K562 (cell line): Measurements from ENCODE around the gene VAC14. TPM values are rescaled to one million over a fixed set of nuclear protein-coding genes. Genes with fewer than 3 reads are reported as not detected.

Experiments
- ATF1 ChIP-seq, 2 experiments: fragments of 450-650 bp in 1 of 2; IDR thresholded peaks; 2 replicates each; pipeline ENCODE4 v1.6.1; 2016; ENCODE audit warnings: missing compliant biosample characterization in 1 of 2, missing genetic modification characterization in 1 of 2
- DPF2 ChIP-seq: fragments of 450-650 bp; IDR thresholded peaks from 2 replicates; pipeline ENCODE4 v1.6.1; 2016
- ELF4 ChIP-seq: fragments of 450-650 bp; formaldehyde crosslinking; IDR thresholded peaks from 2 replicates; pipeline ENCODE4 v1.4.0; 2022; ENCODE audit warnings: missing genetic modification characterization
- EZH2 ChIP-seq: IDR thresholded peaks from 2 replicates; pipeline ENCODE4 v1.6.1; 2012; ENCODE audit warnings: low read depth, mild to moderate bottlenecking, inconsistent platforms, low read length, borderline replicate concordance
- GABPB1 ChIP-seq: sonication (generic); formaldehyde crosslinking; IDR thresholded peaks from 2 replicates; pipeline ENCODE4 v1.8.0; 2022; ENCODE audit warnings: mild to moderate bottlenecking, missing genetic modification reagents
- MAZ ChIP-seq, 2 experiments: fragments of 450-650 bp in 1 of 2; sonication (generic) in 1 of 2; formaldehyde crosslinking; IDR thresholded peaks in 1 of 2; conservative IDR thresholded peaks in 1 of 2; 2 replicates each; pipeline versions ENCODE4 v1.4.0 to v1.5.0; 2020; ENCODE audit warnings: mild to moderate bottlenecking in 1 of 2, missing genetic modification reagents in 1 of 2
- MTA1 ChIP-seq: fragments of 450-650 bp; IDR thresholded peaks from 2 replicates; pipeline ENCODE4 v1.6.1; 2017; ENCODE audit warnings: borderline replicate concordance
- MTA3 ChIP-seq: fragments of 450-650 bp; formaldehyde crosslinking; IDR thresholded peaks from 2 replicates; pipeline ENCODE4 v1.6.1; 2017; ENCODE audit warnings: mild to moderate bottlenecking, borderline replicate concordance
- NFRKB ChIP-seq: fragments of 450-650 bp; IDR thresholded peaks from 2 replicates; pipeline ENCODE4 v1.6.1; 2016; ENCODE audit warnings: low read depth
- RAD51 ChIP-seq: fragments of 450-650 bp; IDR thresholded peaks from 2 replicates; pipeline ENCODE4 v1.7.1; 2016; ENCODE audit warnings: low read depth, mild to moderate bottlenecking, borderline replicate concordance
- SAFB ChIP-seq: fragments of 200-400 bp; formaldehyde crosslinking; IDR thresholded peaks from 2 replicates; pipeline ENCODE4 v1.6.1; 2017; ENCODE audit warnings: low read depth, low read length, borderline replicate concordance
- ZFX ChIP-seq: sonication (generic); formaldehyde crosslinking; IDR thresholded peaks from 2 replicates; pipeline ENCODE4 v1.8.0; 2022; ENCODE audit warnings: mild to moderate bottlenecking, missing genetic modification reagents, moderate library complexity
- ZNF589 ChIP-seq: fragments of 200-800 bp; sonication (Bioruptor generic); IDR thresholded peaks from 2 replicates; pipeline ENCODE4 v1.6.1; 2016; ENCODE audit warnings: low read depth, missing genetic modification characterization, missing compliant biosample characterization
- ZNF76 ChIP-seq: fragments of 250-450 bp; sonication (Bioruptor Pico); IDR thresholded peaks from 2 replicates; pipeline ENCODE4 v1.4.0; 2020; ENCODE audit warnings: mild to moderate bottlenecking, moderate library complexity, borderline replicate concordance
- polyA plus RNA-seq, 8 experiments: library from polyadenylated mRNA; depleted of rRNA in 4 of 8; stranded (reverse) in 5 of 8; unstranded in 3 of 8; fragments of >200 nt; fragmentation: Nextera tagmentation in 2 of 8; fragmentation: Illumina TruSeq in 1 of 8; extraction: Ambion mirVana in 2 of 8; extraction: Trizol in 1 of 8; gene quantifications; 2 replicates each; pipeline versions ENCODE4 v1.2.1 to v1.2.3, GENCODE V29; 2011 to 2014; ENCODE audit warnings: inconsistent platforms in 1 of 8, missing spikeins in 1 of 8
- total RNA-seq, 7 experiments: library from RNA; depleted of rRNA in 6 of 7; stranded (reverse); fragments of >200 nt in 6 of 7; fragmentation: Illumina TruSeq in 2 of 7; extraction: Trizol in 2 of 7; gene quantifications; 2 replicates each; pipeline versions ENCODE4 v1.2.1 to v1.2.3, GENCODE V29; 2011 to 2021; ENCODE audit warnings: low replicate concordance in 1 of 7
- TF ChIP-seq, protein P1 (sequence below): fragments of 450-650 bp; IDR thresholded peaks from 2 replicates; pipeline ENCODE4 v1.6.1; 2016; ENCODE audit warnings: mild to moderate bottlenecking, moderate library complexity
- TF ChIP-seq, protein P2 (sequence below): sonication (generic); formaldehyde crosslinking; IDR thresholded peaks from 2 replicates; pipeline ENCODE4 v1.5.0; 2020; ENCODE audit warnings: missing genetic modification reagents

Gene VAC14
- total and polyA plus RNA-seq, 9 of the 15 experiments (the other 6 are each of a cell fraction or from before 2014, with no cell fraction given): 1.3 to 41.6 (median 26.6) TPM

DNA sequence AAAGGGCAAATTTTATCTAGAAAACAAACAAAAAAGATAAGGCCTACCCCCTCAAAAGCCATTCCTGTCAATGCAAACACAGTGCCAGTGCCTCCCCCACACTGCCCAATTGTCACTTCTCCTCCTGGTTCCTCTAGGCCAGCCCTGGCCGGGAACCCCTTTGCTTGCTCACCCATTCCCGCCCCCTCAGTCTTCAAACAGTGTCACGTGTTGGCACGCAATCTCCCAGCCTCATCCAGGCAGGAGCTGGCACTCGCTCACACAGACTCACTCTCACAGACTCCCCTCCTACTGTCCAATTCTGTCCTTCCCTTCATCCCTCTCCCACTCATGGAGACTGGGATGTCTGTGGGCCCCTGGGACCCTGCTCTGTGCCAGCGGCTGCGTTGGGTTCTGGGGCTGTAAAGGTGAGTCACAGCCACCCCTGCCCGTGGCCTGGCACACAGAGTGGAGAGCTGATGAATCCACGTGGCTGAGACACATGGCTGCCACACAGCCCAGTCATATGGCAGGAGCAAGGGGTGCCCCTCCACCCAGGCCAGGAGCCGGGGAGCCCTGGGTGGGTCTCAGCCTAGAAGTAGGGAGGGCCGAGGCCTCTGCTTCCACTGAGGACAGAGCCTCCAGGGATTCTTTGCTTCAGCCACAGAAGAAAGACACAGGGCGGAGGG lies 54.8 kb downstream of the VAC14 start (continued):
- TF ChIP-seq, protein P1, sequence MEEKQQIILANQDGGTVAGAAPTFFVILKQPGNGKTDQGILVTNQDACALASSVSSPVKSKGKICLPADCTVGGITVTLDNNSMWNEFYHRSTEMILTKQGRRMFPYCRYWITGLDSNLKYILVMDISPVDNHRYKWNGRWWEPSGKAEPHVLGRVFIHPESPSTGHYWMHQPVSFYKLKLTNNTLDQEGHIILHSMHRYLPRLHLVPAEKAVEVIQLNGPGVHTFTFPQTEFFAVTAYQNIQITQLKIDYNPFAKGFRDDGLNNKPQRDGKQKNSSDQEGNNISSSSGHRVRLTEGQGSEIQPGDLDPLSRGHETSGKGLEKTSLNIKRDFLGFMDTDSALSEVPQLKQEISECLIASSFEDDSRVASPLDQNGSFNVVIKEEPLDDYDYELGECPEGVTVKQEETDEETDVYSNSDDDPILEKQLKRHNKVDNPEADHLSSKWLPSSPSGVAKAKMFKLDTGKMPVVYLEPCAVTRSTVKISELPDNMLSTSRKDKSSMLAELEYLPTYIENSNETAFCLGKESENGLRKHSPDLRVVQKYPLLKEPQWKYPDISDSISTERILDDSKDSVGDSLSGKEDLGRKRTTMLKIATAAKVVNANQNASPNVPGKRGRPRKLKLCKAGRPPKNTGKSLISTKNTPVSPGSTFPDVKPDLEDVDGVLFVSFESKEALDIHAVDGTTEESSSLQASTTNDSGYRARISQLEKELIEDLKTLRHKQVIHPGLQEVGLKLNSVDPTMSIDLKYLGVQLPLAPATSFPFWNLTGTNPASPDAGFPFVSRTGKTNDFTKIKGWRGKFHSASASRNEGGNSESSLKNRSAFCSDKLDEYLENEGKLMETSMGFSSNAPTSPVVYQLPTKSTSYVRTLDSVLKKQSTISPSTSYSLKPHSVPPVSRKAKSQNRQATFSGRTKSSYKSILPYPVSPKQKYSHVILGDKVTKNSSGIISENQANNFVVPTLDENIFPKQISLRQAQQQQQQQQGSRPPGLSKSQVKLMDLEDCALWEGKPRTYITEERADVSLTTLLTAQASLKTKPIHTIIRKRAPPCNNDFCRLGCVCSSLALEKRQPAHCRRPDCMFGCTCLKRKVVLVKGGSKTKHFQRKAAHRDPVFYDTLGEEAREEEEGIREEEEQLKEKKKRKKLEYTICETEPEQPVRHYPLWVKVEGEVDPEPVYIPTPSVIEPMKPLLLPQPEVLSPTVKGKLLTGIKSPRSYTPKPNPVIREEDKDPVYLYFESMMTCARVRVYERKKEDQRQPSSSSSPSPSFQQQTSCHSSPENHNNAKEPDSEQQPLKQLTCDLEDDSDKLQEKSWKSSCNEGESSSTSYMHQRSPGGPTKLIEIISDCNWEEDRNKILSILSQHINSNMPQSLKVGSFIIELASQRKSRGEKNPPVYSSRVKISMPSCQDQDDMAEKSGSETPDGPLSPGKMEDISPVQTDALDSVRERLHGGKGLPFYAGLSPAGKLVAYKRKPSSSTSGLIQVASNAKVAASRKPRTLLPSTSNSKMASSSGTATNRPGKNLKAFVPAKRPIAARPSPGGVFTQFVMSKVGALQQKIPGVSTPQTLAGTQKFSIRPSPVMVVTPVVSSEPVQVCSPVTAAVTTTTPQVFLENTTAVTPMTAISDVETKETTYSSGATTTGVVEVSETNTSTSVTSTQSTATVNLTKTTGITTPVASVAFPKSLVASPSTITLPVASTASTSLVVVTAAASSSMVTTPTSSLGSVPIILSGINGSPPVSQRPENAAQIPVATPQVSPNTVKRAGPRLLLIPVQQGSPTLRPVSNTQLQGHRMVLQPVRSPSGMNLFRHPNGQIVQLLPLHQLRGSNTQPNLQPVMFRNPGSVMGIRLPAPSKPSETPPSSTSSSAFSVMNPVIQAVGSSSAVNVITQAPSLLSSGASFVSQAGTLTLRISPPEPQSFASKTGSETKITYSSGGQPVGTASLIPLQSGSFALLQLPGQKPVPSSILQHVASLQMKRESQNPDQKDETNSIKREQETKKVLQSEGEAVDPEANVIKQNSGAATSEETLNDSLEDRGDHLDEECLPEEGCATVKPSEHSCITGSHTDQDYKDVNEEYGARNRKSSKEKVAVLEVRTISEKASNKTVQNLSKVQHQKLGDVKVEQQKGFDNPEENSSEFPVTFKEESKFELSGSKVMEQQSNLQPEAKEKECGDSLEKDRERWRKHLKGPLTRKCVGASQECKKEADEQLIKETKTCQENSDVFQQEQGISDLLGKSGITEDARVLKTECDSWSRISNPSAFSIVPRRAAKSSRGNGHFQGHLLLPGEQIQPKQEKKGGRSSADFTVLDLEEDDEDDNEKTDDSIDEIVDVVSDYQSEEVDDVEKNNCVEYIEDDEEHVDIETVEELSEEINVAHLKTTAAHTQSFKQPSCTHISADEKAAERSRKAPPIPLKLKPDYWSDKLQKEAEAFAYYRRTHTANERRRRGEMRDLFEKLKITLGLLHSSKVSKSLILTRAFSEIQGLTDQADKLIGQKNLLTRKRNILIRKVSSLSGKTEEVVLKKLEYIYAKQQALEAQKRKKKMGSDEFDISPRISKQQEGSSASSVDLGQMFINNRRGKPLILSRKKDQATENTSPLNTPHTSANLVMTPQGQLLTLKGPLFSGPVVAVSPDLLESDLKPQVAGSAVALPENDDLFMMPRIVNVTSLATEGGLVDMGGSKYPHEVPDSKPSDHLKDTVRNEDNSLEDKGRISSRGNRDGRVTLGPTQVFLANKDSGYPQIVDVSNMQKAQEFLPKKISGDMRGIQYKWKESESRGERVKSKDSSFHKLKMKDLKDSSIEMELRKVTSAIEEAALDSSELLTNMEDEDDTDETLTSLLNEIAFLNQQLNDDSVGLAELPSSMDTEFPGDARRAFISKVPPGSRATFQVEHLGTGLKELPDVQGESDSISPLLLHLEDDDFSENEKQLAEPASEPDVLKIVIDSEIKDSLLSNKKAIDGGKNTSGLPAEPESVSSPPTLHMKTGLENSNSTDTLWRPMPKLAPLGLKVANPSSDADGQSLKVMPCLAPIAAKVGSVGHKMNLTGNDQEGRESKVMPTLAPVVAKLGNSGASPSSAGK: 0 out of 2 replicates have a peak, but pooled peaks have one; percentile 12
- TF ChIP-seq, protein P2, sequence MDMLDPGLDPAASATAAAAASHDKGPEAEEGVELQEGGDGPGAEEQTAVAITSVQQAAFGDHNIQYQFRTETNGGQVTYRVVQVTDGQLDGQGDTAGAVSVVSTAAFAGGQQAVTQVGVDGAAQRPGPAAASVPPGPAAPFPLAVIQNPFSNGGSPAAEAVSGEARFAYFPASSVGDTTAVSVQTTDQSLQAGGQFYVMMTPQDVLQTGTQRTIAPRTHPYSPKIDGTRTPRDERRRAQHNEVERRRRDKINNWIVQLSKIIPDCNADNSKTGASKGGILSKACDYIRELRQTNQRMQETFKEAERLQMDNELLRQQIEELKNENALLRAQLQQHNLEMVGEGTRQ: peak; percentile 49; the same call in 1 of the 2 replicates
- no peak for TF ChIP-seq ELF4 (CRISPR knock-in tag)
- peak; percentile 69 for TF ChIP-seq NFRKB
- TF ChIP-seq EZH2: no peak
- TF ChIP-seq SAFB: no peak
- no peak for TF ChIP-seq MTA1
- TF ChIP-seq MAZ (CRISPR knock-in tag; conservative IDR thresholded peaks at IDR 0.05 in 1 of 2, IDR thresholded peaks at IDR 0.05 in 1 of 2): peak in 1 of 2 experiments; percentile 52; a peak in 1 of 4 replicates
- peak; percentile 79; the same call in 1 of the 2 replicates for TF ChIP-seq ZNF589 (CRISPR knock-in tag)
- TF ChIP-seq ATF1 (CRISPR knock-in tag; IDR thresholded peaks at IDR 0.05): no peak
- TF ChIP-seq ATF1 (tag; IDR thresholded peaks at IDR 0.05): peak; percentile 30; the same call in 1 of the 2 replicates
- TF ChIP-seq DPF2: peak; percentile 7; the same call in 1 of the 2 replicates
- TF ChIP-seq RAD51: peak; percentile 42; the same call in 1 of the 2 replicates
- no peak for TF ChIP-seq ZNF76 (CRISPR knock-in tag)
- peak; percentile 56 for TF ChIP-seq GABPB1 (CRISPR knock-in tag)
- TF ChIP-seq MTA3: 0 out of 2 replicates have a peak, but pooled peaks have one; percentile 13
- peak; percentile 85; the same call in 1 of the 2 replicates for TF ChIP-seq ZFX (CRISPR knock-in tag)
